ENCODE measurements around the gene FOXO4. TPM values are rescaled to one million over a fixed set of nuclear protein-coding genes. Genes with fewer than 3 reads are reported as not detected.
A peak's percentile ranks its signal among the peaks of the same experiment; 100 is the strongest.

Gene FOXO4
- total RNA-seq, 1 donor from 2014 or later = 13.2 TPM

DNA sequence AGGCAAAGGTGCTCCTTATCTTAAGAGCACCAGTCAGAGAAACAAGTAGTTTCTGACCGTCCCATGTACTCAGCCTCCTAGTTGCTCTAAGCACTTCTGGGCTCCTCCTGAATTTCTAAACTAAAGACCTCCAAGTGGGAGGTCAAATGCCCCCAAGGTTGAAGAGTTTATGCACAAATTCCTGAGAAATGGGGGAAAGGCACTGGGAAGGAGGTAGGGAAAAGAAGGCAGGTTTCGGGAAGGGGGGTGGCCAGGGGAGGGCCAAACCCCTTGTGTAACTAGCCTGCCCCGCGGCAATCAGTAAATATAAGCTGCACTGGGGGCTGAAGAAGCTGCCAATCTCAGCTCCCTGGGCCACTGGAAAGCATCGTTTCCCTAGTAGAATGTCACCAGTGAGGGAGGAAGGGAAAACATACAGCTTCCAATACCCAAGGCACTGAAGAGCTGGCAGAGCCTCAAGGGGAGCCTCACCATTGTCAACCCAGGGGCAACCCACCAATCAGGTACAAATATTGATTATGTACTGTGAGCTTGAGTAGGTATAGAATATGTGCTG, 3.4 kb downstream of the FOXO4 start:
- ATAC-seq = no peak
- DNase-seq (ENCODE audit: low spot score) = no peak

DNA sequence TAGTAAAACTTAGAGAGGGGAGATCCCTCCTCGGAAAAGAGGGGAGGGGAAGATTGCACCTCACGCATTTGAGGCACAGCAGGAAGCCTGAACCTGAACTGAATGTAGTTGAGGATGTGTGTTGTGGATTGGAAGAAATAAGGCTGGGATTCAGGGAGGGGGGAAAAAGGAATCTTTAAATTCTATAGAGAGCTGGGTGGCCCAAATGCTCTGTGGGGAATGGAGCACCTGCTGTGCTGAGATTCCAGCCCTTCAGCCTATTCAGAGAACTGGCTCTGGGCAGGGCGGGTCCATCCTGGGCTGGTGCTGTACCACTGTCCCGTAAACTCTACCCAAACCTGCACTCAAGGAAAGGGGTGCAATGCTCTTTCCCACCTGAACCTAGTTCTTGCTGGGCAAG, 4.1 kb downstream of the FOXO4 start:
- ATAC-seq (no peak), DNase-seq (ENCODE audit: low spot score) (no peak)

DNA sequence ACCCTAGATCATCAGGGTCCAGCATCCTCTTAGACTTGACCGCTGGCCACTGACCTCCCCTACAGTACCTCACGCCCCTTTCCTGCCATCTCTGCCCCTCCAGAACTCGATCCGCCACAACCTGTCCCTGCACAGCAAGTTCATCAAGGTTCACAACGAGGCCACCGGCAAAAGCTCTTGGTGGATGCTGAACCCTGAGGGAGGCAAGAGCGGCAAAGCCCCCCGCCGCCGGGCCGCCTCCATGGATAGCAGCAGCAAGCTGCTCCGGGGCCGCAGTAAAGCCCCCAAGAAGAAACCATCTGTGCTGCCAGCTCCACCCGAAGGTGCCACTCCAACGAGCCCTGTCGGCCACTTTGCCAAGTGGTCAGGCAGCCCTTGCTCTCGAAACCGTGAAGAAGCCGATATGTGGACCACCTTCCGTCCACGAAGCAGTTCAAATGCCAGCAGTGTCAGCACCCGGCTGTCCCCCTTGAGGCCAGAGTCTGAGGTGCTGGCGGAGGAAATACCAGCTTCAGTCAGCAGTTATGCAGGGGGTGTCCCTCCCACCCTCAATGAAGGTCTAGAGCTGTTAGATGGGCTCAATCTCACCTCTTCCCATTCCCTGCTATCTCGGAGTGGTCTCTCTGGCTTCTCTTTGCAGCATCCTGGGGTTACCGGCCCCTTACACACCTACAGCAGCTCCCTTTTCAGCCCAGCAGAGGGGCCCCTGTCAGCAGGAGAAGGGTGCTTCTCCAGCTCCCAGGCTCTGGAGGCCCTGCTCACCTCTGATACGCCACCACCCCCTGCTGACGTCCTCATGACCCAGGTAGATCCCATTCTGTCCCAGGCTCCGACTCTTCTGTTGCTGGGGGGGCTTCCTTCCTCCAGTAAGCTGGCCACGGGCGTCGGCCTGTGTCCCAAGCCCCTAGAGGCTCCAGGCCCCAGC, 5.2 kb downstream of the FOXO4 start:
- DNase-seq (ENCODE audit: low spot score) (no peak), ATAC-seq (no peak)

GRCh38 chrX:71102292-71102691, 6.6 kb downstream of the FOXO4 start:
- ATAC-seq (no peak), DNase-seq (ENCODE audit: low spot score) (no peak)

GRCh38 chrX:71103110-71103983, 7.7 kb downstream of the FOXO4 start:
- ATAC-seq = peak; percentile 29
- DNase-seq (ENCODE audit: low spot score) = no peak

DNA sequence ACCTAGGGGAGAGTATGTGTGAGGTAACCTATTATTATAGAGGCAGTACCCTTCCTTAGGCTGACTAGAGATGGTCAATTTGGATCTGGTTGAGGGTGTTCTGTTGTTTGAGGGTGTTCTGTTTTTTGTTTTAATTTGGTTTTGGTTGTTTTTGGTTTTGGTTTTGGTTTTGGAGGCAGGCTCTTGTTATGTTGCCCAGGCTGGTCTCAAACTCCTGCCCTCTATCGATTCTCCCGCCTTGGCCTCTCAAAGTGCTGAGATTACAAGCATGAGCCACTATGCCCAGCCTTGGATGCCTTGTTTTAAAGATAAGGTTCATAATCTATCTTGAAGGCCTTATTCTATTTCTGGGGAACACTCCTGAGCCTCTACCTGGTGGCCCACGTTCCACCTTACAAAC, 10.0 kb downstream of the FOXO4 start:
- DNase-seq (ENCODE audit: low spot score) (no peak), ATAC-seq (no peak)

- ATAC-seq = no peak
- DNase-seq (ENCODE audit: low spot score) = no peak
Observed at GRCh38 chrX:71106427-71106826, 10.8 kb downstream of the FOXO4 start, which contains the start of gene CXorf65. CXorf65 (minus strand) TSS chrX:71106740; CDS start chrX:71106556, 184 bp downstream.

- ATAC-seq (no peak), DNase-seq (ENCODE audit: low spot score) (no peak)
Observed at GRCh38 chrX:71107245-71107644, 11.6 kb downstream of the FOXO4 start.

- ATAC-seq = no peak
- DNase-seq (ENCODE audit: low spot score) = no peak
Observed at GRCh38 chrX:71107762-71108360, 12.2 kb downstream of the FOXO4 start.

- ATAC-seq (no peak), DNase-seq (ENCODE audit: low spot score) (no peak)
Observed at GRCh38 chrX:71109051-71109450, 13.4 kb downstream of the FOXO4 start.

GRCh38 chrX:71111141-71111843, 15.6 kb downstream of the FOXO4 start, which contains the start of gene IL2RG:
IL2RG (minus strand) TSS chrX:71111577; CDS start chrX:71111539, 38 bp downstream.
- ATAC-seq = no peak

GRCh38 chrX:71111921-71112431, 16.3 kb downstream of the FOXO4 start:
- DNase-seq (ENCODE audit: low spot score) = no peak
- no peak for ATAC-seq

More at GRCh38 chrX:71111141-71111843, 15.6 kb downstream of the FOXO4 start, which contains the start of gene IL2RG:
- no peak for DNase-seq (ENCODE audit: low spot score)

DNA sequence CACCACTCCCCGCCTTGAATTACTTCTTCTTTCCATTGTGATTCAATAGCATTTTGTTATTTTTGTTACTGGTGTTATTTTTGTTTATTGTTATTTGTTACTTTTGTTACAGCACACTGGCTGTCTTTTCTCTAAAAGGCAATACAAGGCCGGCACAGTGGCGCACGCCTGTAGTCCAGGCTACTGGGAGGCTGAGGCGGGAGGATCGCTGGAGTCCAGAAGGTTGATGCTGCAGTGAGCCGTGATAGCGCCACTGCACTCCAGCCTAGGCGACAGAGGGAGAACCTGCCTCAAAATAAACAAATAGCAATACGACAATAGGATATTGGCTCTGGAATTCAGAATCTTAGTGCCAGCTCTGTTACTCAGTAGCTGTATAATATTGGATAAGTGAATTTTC, 21.7 kb downstream of the FOXO4 start:
- DNase-seq (ENCODE audit: low spot score) = no peak
- ATAC-seq = no peak

DNA sequence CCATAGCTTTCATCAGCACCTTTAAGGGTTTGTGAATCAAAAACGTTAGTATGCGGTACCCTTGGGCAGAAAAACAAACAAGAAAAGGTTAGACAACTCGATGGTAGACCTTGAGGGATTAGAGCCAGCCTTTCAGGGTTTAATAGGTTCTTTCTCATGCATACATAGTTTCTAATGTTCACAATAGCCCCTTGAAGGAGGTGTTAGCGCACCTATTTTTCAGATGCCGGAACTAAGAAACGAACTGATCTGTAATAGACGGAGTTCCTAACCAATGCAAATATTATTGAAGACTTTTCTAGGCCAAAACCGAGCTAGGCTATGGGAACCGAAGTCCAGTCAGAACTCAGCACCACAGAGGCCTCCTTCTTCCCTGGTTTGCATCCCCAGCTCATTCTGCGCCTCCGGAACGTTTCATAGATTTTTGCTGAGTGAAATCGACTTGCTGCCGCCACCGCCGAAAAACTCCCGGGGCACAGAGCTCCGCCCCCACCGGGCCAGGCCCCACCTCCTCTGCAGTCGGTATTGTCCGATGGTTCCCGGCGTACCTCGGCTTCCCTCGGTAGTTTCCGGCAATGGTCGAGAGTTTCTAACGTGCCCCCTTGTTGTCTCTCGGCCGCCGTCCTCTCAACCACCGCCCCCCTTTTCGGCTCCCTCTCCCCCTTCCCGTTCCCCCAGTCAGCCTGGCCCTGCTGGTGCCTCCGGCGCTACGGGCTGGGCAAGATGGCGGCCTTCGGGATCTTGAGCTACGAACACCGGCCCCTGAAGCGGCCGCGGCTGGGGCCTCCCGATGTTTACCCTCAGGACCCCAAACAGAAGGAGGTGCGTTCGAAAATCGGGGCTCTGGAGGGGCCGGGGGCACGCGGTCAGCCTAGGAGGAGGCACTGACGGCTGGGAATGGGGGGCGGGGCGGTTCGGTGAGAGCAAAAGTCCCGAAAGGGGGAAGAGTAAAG, 22.7 kb downstream of the FOXO4 start, which contains the start of gene MED12:
TSS of gene MED12 (plus strand) at position 565 of the 953 bp plus-strand sequence. CDS start at position 724, 159 bp downstream.
- ATAC-seq (peak; percentile 99), DNase-seq (ENCODE audit: low spot score) (peak; percentile 80)

GRCh38 chrX:71118985-71119535, 23.4 kb downstream of the FOXO4 start:
- DNase-seq (ENCODE audit: low spot score) (no peak), ATAC-seq (peak; percentile 45)

- ATAC-seq = no peak
- no peak for DNase-seq (ENCODE audit: low spot score)
Observed at GRCh38 chrX:71128166-71128833, 32.6 kb downstream of the FOXO4 start.

DNA sequence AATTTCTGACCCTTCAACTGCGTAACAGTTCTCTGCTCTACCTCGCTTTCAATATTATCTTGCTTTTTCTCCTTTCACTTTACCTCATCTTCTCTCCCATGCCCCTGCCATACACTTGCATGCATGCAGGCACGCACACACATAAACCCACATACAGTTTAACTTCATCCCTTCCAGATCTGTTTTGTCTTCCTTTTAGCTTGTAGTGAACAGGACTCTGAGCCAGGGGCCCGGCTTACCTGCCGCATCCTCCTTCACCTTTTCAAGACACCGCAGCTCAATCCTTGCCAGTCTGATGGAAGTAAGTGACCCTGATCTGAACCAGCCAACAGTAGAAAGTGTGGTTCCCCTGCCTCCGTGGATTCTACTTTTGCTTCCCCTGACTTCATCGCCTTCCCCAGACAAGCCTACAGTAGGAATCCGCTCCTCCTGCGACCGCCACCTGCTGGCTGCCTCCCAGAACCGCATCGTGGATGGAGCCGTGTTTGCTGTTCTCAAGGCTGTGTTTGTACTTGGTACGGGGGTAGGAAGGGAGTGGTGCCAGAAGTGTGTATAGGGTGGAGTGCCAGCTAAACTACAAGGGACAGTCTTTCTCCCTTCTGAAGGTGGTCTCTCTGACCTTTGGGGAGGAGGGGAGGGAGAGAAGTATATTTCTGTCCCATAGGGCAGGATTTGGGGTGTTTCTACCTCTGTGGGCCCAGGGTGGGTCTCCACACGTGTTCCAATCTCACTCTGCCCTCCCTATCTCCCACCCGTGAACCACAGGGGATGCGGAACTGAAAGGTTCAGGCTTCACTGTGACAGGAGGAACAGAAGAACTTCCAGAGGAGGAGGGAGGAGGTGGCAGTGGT, 33.5 kb downstream of the FOXO4 start:
- ATAC-seq = peak; percentile 91
- DNase-seq (ENCODE audit: low spot score) = peak; percentile 60

Data from left lobe of liver (tissue), 2 donors.